Neural progenitor cell (in vitro differentiated cells): Measurements from ENCODE around the gene LDLRAD4.

ENCODE experiments used
- CTCF ChIP-seq: fragments of 200-600 bp; sonication (generic); IDR thresholded peaks from 2 replicates; pipeline ENCODE4 v1.5.1; 2017; ENCODE audit warnings: antibody characterized with exemption, mild to moderate bottlenecking
- EZH2 ChIP-seq: fragments of 200-600 bp; sonication (generic); IDR thresholded peaks from 2 replicates; pipeline ENCODE4 v1.6.1; 2017; ENCODE audit warnings: antibody characterized with exemption, mild to moderate bottlenecking, moderate library complexity

GRCh38 chr18:13387855-13388548 lies 169.4 kb downstream of the LDLRAD4 start:
- no peak for TF ChIP-seq CTCF
- no peak for TF ChIP-seq EZH2
